Erythroblast (primary cell): Measurements from ENCODE around the gene GCNA.

Source experiments
- GATA1 ChIP-seq: IDR thresholded peaks from 2 replicates; pipeline ENCODE4 v1.6.1; 2011; ENCODE audit warnings: low read depth, mild to moderate bottlenecking, control low read depth, low read length, moderate library complexity
- POLR2A ChIP-seq: IDR thresholded peaks from 2 replicates; pipeline ENCODE4 v1.6.1; 2011; ENCODE audit warnings: mild to moderate bottlenecking, low read length

DNA sequence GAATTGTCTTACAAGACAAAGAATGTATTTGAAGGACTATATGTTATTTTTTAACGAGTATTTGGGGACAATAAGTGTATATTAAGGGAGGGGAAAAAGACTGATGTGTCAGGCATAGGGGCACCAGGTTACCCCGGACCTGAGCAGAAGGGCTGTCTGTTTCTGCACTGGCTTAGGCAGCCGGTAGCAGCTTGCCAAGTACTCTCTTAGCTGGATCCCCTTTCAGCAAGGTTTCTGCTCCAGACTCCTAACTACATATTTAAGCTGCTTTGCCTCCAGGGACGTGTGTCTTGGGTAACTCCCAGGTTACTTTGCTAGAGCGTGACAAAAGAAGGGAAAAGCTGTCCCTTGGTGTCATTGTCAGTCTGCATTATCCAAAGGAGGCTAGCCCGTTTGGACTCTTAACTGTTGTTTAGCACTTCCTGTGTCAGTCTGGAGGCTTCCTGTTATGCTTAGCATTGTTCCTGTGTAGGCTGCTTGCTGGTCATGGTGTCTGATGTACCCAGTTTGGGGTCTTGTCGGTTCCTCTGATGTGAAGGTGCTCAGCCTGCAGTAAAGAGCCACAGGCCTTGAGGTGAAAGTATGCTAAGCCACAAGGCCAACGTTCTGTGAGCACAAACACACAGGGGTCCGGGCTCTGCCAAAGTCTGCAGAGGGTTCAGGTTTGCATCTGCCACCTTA is 28.4 kb downstream of the GCNA start:
- TF ChIP-seq POLR2A (no peak), GATA1 (no peak)
